Activated CD4-positive, alpha-beta T cell treated with anti-CD3 and anti-CD28 coated beads, Interleukin-2, amount 50 U/mL, for 1 hour (primary cell): ENCODE results near the gene OR2AE1.
"Not testable (repeated sequence)": the region's sequence is repeated elsewhere in the genome, so short reads cannot be mapped to it uniquely, and the experiment has no call there.

Source experiments
- DNase-seq: peaks from one replicate; pipeline ENCODE4 v3.0.0-alpha.2; 2020

Gene OR2AE1

DNA sequence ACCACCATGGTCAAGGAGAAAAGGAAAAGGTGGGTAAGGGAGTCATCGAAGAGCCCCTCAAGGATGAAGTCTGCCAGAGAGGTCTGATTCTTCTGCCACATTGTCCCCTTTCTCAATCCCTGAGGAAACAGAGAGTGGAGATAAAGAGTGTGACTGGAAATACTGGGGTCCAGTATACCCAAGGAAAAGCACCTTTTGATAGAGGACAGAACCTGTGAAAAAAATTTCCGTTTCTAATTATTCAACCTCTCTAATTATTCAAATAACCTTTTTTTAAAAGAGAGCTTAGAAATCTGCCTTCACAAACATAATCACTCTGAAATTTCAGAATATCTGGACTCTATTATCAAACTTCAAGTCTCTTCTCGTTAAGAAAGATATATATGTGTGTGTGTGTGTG lies at the start of gene OR2AE1:
Gene OR2AE1 (minus strand): TSS at position 101 of the 400 bp plus-strand sequence. CDS start 0 bp downstream, at position 101.
- no peak for DNase-seq

DNA sequence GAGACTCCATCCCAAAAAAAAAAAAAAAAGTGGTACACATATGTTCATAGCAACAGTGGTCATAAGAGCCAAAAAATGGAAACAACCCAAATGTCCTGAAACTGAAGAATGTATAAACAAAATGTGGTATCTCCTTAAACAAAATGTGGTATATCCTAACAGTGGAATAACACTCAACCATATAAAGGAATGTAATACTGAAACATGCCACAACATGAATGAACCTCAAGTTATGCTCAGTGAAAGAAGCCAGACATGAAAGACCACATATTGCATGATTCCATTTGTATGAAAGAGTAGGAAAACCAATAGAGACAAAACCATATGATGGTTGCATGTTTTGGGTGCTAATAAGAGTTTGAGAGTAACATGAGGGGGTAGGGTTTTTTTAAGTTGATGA lies 49.5 kb upstream of the OR2AE1 start:
- DNase-seq, result no peak

DNA sequence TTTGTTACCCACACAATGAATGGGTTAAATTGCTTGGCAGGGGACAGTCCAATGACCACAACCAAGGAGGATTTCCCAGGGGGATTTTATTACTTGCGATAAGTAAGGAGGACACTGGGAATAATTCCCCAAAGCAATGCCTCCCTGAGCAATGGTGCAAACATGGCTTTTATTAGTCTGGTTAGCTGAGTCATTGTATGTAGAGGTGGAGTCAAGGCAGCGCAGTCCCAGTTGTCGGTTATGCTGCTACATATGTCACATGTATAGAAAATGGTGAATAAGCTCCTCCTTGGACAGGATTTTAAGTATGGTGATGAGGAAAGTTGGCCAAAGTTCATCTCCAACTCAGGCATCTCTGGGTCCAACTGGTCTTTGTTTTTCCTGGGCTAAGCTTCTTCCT lies 46.4 kb upstream of the OR2AE1 start:
- no peak for DNase-seq

DNA sequence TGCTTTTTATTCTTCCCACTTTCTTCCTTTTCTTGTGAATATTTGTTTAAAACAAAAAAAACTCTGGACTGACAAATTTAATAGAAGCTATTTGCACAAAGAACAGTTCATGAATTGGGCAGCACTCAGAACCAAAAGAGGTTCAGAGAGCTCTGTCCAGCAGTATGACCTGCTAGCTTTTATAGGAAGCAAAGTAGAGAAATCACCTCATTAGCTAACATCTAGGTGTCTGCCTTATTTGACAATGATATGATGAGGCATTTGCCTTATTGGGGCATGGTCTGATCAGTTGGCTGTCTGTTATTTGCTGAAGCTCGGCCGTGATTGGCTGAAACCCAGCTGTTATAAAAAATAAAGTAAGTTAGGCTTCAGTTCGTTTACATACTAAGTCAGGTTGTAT lies 43.3 kb upstream of the OR2AE1 start:
- no peak for DNase-seq

- DNase-seq, result no peak
Measured at GRCh38 chr7:99919814-99920112, 42.9 kb upstream of the OR2AE1 start.

DNA sequence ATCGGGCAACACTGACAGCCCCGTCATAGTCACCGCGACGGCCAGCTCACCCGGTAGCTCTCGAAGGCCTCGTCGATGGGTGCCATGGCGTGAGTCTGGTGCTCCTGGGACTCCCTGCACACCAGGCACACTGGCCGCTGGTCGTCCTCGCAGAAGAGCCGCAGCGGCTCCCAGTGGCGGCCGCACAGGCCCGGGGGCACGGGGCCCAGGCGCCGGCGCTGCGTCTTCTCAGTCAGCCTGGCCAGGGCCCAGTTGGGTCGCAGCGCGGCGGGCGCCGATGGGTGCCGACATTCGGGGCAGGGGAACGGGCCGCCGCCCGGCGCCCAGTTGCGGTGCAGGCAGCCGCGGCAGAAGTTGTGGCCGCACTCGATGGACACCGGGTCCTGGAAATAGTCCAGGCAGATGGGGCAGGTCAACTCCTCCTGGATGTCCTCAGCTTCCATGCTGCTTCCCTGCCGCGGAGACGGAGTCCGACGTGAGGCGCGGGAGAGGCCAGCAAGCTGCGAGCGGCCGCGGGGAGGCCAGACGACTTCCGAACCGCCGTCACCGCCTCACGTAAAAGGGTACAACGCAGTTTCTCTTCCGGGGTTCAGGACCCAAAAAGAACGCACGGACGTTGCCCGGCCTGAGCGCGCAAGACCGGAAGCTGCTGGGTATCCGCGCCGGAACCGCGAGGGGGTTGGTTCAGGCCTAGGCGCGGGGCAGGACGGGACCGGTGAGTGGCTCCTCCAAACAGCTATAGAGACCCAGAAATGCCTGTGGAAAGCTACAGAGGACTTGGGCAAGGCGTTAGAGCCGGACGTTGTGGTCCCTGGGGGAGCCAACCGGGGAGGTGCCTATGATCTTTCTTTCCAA lies 42.4 kb upstream of the OR2AE1 start, which contains the start of gene TRIM4:
Gene TRIM4 (minus strand): TSS at position 572 of the 855 bp plus-strand sequence. CDS start 129 bp downstream, at position 443.
- DNase-seq, result peak; percentile 85

DNA sequence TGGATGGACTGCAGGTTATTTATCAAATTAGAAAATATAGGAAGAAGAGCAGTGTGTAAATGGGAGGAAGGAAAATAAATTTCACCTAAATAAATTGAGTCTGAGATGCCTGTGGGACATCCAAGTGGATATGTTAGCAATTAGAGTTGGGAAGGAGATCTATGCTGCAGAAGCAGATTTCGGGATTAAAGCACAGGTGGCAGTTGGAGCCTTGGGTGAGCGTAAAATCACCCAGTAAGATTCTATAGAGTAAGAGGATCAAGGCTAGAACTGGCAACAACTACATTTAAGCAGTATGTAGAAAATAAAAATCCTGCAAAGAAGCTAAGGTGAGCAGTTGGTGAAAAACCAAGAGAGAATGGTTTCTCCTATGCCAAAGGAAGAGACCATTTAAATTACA lies 34.1 kb upstream of the OR2AE1 start:
- no peak for DNase-seq

DNA sequence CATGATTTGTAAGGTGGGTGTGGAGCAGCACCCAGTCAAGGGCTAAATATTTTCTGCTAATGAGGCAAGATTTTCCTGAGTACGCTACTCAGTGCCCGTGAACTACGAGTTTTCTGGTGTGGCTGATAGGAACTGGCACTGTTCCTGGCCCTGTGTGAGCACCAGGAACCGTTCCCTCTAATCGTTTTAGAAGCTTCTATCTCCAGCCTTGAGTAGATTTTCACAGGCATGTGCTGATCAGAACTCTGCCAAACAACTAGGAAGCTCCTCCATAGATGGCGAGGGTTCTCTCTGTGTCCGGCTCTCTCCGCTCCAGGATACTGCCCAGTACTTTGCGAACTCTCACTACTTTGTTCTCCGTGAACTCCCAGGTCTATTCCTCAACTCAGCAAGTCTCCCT lies 24.7 kb upstream of the OR2AE1 start:
- no peak for DNase-seq

- no peak for DNase-seq
Measured at GRCh38 chr7:99899830-99900519, 23.1 kb upstream of the OR2AE1 start.

DNA sequence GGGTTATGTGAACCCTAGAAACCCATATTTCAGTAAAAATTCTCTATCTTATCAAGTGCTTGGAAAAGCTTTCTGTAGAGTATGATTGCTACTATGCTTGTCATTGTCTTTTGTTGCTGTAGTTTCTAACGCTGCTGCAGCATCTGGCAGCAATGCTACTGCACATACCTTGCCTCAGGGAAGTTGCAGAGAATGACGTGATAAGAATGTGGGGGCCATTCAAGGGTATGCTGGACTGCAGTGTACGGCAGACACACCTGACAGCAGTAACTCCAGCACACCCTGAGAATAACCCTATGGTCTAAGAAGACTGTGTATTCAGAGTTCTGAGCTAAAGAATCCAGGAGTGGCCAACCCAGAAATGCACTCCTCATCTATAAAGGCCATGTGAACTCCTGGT lies 22.0 kb upstream of the OR2AE1 start:
- DNase-seq, result no peak

GRCh38 chr7:99898023-99898357 lies 21.2 kb upstream of the OR2AE1 start:
- DNase-seq, result no peak

GRCh38 chr7:99897322-99898022 lies 20.6 kb upstream of the OR2AE1 start:
- no peak for DNase-seq

GRCh38 chr7:99894738-99895137 lies 17.9 kb upstream of the OR2AE1 start:
- no peak for DNase-seq

DNA sequence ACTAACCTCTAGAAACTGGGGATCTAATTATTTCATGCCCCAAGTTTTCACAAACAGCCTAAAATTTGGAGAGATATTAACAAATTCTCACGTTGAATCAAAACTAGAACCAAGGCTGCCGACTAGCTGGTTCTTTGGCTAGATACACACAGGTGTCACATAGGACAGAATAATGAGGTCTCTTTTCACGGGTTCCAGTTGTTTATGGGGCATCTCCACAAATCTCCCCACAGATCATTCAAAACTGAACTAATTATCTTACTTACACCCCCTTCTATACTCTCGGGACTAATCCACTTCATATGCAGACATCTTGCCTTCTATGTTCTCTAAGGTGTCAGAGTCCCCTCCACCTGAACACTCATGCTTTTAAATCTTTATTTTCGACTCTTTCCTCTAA lies 16.4 kb upstream of the OR2AE1 start:
- DNase-seq, result no peak

- DNase-seq, result not testable (repeated sequence)
Measured at GRCh38 chr7:99890348-99890747, 13.5 kb upstream of the OR2AE1 start.

GRCh38 chr7:99888366-99888765 lies 11.5 kb upstream of the OR2AE1 start:
- DNase-seq, result not testable (repeated sequence)

DNA sequence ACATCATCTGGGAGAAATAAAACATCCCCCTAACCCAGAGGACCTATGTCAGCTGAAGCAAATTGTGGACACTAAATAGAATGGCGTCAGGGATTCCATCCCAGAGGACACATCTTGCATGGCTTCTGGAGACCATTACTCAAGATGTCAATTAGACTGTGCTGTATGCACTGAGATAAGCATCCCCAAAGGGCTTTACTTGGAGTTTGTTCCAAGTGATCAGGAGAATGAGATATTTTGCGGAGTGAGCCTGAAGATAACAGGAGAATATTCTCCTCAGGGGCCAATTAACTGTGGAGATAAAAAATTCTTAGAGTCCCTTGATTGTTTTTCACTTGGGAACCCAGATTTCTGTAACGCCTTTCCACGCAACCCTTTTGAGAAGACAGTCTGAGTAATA lies 4.5 kb upstream of the OR2AE1 start:
- no peak for DNase-seq

DNA sequence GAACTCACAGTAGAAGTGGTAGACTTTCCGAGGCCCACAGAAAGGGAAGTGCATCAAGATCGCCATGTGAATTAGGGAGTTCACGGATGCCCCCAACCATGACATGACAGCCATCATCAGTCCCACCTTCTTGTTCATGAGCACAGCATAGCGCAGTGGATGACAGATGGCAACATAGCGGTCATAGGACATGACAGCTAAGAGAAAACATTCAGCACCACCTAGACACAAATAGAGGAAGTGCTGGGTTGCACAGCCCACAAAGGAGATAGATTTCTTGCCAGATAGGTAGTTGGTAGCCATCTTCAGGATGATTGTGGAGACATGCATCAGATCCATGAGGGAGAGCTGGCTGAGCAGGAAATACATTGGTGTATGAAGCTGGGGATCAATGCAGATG lies 342 bp downstream of the OR2AE1 start:
- no peak for DNase-seq

DNA sequence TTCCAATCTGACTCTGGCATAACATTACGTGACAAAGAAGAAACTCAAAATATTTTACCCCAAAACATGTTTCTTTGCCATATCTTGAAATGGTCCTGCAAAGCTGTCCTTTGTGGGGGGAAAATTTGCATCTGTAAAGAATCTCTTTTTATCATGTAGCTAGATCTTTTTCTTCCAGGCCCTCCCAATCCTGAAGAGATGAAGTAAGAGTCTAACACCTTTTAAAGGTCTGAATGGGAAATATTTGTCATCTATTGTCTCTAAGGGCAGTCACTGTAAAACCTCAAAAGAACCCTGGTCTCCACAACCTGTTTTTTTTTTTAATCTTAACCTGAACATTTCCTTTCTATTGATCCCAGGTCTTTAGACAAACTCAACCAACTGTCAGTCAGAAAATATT lies 8.6 kb downstream of the OR2AE1 start:
- no peak for DNase-seq

DNA sequence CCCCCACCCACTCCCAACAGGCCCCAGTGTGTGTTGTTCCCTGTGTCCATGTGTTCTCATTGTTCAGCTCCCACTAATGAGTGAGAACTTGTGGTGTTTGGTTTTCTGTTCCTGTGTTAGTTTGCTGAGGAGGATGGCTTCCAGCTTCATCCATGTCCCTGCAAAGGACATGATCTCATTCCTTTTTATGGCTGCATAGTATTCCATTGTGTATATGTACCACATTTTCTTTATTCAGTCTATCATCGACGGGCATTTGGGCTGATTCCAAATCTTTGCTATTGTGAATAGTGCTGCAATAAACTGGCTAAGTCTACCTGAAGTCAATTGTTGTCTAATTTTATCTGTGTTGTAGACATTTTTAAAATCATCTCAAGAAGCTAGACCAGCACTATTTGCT lies 9.4 kb downstream of the OR2AE1 start:
- not testable (repeated sequence) for DNase-seq

DNA sequence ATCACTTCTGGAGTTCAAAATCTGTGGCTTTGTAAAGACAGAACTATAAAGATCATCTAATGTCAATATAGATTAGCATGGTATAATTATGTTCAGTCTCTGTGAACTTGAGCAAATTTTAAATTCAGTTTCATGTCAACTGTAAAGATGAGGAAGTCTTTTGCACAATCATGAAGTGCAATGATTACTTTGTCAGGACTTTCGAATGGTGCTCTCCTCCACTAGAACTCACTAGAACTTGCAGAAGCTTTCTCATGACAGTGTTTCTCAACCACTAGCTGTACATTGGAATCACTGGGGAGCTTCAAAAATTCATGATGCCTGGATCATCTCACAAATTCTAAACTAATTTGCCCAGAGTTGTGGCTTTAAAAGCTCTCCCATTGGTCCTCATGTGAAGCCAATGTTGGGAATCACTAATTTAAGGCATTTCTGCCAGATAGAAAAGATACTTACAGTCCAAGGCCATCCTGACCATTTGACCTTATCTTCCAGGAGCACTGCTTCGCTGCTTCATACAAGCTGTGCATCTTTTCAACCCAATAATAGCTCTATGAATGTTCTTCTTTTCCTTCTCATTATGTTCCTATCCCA lies 12.9 kb downstream of the OR2AE1 start:
- no peak for DNase-seq

DNA sequence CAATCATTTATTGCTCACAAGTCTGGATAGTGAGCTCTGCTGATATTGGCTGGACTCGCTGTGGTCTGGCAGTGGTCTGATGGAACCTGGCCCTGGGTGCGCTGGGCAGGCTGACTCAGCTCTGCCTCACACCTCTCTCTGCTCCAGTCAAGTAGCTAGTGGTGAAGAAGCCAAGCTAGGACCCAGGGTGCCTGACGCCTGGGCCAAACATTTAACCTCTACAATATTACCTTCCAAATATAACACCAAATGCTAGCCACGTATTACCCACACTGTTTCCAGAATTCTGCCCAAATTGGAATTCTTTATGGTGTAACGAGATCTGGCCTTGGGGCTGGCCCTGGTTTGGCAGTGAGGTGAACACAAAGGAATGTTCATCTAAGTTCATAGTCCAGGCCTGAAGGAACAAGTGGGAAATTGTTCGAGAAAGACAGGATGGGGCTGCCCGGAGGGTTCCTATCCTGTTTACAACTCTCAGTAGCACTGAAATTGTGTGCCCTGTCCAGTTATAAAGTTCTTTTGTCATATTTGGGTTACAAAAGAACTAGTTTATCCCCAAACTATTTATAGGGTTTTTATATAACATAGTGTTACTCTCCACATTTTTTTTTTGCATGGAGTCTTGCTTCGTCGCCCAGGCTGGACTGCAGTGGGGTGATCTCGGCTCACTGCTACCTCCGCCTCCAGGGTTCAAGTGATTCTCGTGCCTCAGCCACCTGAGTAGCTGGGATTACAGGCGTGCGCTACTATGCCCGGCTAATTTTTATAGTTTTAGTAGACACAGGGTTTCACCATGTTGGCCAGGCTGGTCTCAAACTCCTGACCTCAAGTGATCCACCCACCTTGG lies 16.3 kb downstream of the OR2AE1 start:
- no peak for DNase-seq

- no peak for DNase-seq
Measured at GRCh38 chr7:99855236-99855635, 21.6 kb downstream of the OR2AE1 start.
